Inflammatory macrophage (primary cell): ENCODE results near the gene MSMB.
A peak's percentile ranks its signal among the peaks of the same experiment; 100 is the strongest.

Experiments
- DNase-seq, 2 donors: peaks; one replicate each; pipeline ENCODE4 v3.0.0-alpha.2; 2020 to 2022

Gene MSMB

GRCh38 chr10:46033602-46034011, 12.5 kb downstream of the MSMB start:
- peak; percentile 40 to 41 for DNase-seq

GRCh38 chr10:46031648-46032532, 14.2 kb downstream of the MSMB start:
- DNase-seq, result no peak

- peak; percentile 99 for DNase-seq
Observed at GRCh38 chr10:46030091-46030937, 15.8 kb downstream of the MSMB start, which contains the start of gene NCOA4. Gene NCOA4 (minus strand): TSS chr10:46030623. CDS start chr10:46016680, 13,943 bp downstream.

GRCh38 chr10:46029461-46030030, 16.5 kb downstream of the MSMB start:
- no peak for DNase-seq

- DNase-seq, result peak; percentile 55 to 63
Observed at GRCh38 chr10:46028584-46029460, 17.2 kb downstream of the MSMB start.

- DNase-seq, result no peak
Observed at GRCh38 chr10:46026106-46026505, 20.0 kb downstream of the MSMB start.

- no peak for DNase-seq
Observed at GRCh38 chr10:46025406-46025805, 20.7 kb downstream of the MSMB start.

- no peak for DNase-seq
Observed at GRCh38 chr10:46024948-46025347, 21.1 kb downstream of the MSMB start.

- DNase-seq, result peak; percentile 96 to 98
Observed at GRCh38 chr10:46022978-46023702, 22.9 kb downstream of the MSMB start.

GRCh38 chr10:46020344-46020657, 25.8 kb downstream of the MSMB start:
- DNase-seq, result peak; percentile 33 to 41

GRCh38 chr10:46019569-46020343, 26.3 kb downstream of the MSMB start:
- DNase-seq, result peak; percentile 81 to 87

- no peak for DNase-seq
Observed at GRCh38 chr10:46019177-46019528, 26.9 kb downstream of the MSMB start.

GRCh38 chr10:46018453-46019176, 27.5 kb downstream of the MSMB start:
- DNase-seq, result peak; percentile 52 to 61

- no peak for DNase-seq
Observed at GRCh38 chr10:46017733-46018132, 28.3 kb downstream of the MSMB start.

- DNase-seq, result no peak
Observed at GRCh38 chr10:46016811-46017210, 29.3 kb downstream of the MSMB start.

GRCh38 chr10:46016190-46016589, 29.9 kb downstream of the MSMB start:
- DNase-seq, result no peak

GRCh38 chr10:46014683-46015405, 31.2 kb downstream of the MSMB start:
- DNase-seq, result no peak

GRCh38 chr10:46014206-46014605, 31.9 kb downstream of the MSMB start:
- DNase-seq, result no peak

GRCh38 chr10:46012746-46013145, 33.3 kb downstream of the MSMB start:
- DNase-seq, result no peak
